SK-N-SH treated with all-trans-retinoic acid at 6 μM for 48 hours (cell line): ENCODE results near the gene NTM.

Experiments
- ARNTL ChIP-seq: fragments of 450-650 bp; formaldehyde crosslinking; IDR thresholded peaks from 2 replicates; pipeline ENCODE4 v1.5.0; 2020; ENCODE audit warnings: low read depth, mild to moderate bottlenecking, moderate library complexity, borderline replicate concordance
- BACH2 ChIP-seq: fragments of 250-450 bp; sonication (Bioruptor Pico); IDR thresholded peaks from 2 replicates; pipeline ENCODE4 v1.9.0; 2021; ENCODE audit warnings: mild to moderate bottlenecking, borderline replicate concordance
- PATZ1 ChIP-seq: fragments of 250-450 bp; sonication (Bioruptor Pico); IDR thresholded peaks from 2 replicates; pipeline ENCODE4 v1.8.0; 2020; ENCODE audit warnings: mild to moderate bottlenecking, moderate library complexity, borderline replicate concordance
- PPARA ChIP-seq: fragments of 250-450 bp; sonication (Bioruptor Pico); IDR thresholded peaks from 2 replicates; pipeline ENCODE4 v1.5.0; 2020; ENCODE audit warnings: mild to moderate bottlenecking, borderline replicate concordance
- ZC3H10 ChIP-seq: fragments of 250-450 bp; sonication (Bioruptor Pico); IDR thresholded peaks from 2 replicates; pipeline ENCODE4 v1.5.1; 2021; ENCODE audit warnings: mild to moderate bottlenecking, moderate library complexity

GRCh38 chr11:131999955-132000354 lies 629.5 kb downstream of the NTM start:
- TF ChIP-seq PPARA (CRISPR knock-in tag) (no peak), ZC3H10 (CRISPR knock-in tag) (no peak), PATZ1 (CRISPR knock-in tag) (no peak), BACH2 (CRISPR knock-in tag) (no peak), ARNTL (CRISPR knock-in tag) (no peak)
